K562 (cell line): ENCODE data around the gene BAMBI. TPM values are rescaled to one million over a fixed set of nuclear protein-coding genes. Genes with fewer than 3 reads are reported as not detected.
A peak's percentile ranks its signal among the peaks of the same experiment; 100 is the strongest.

Experiments
- CBFB ChIP-seq: sonication (generic); formaldehyde crosslinking; IDR thresholded peaks from 2 replicates; pipeline ENCODE4 v1.4.0; 2020; ENCODE audit warnings: mild to moderate bottlenecking, missing genetic modification reagents
- CCAR2 ChIP-seq: fragments of 200-400 bp; formaldehyde crosslinking; IDR thresholded peaks from 2 replicates; pipeline ENCODE4 v1.6.1; 2017; ENCODE audit warnings: mild to moderate bottlenecking, low read depth, low read length
- ELF1 ChIP-seq: fragments of 200-800 bp; sonication (Bioruptor generic); IDR thresholded peaks from 2 replicates; pipeline ENCODE4 v1.6.1; 2016; ENCODE audit warnings: missing genetic modification characterization, missing compliant biosample characterization
- HNRNPL ChIP-seq: fragments of 200-400 bp; formaldehyde crosslinking; IDR thresholded peaks from 2 replicates; pipeline ENCODE4 v1.6.1; 2017; ENCODE audit warnings: low read depth, mild to moderate bottlenecking, low read length
- HOXB6 ChIP-seq: fragments of 250-450 bp; sonication (Bioruptor Pico); IDR thresholded peaks from 2 replicates; pipeline ENCODE4 v1.5.1; 2022; ENCODE audit warnings: mild to moderate bottlenecking, borderline replicate concordance
- MED1 ChIP-seq: sonication (generic); formaldehyde crosslinking; IDR thresholded peaks from 2 replicates; pipeline ENCODE4 v1.8.1; 2023; ENCODE audit warnings: missing genetic modification reagents, borderline replicate concordance
- MEF2D ChIP-seq: conservative IDR thresholded peaks from 2 replicates; pipeline ENCODE4 v1.6.1; 2016; ENCODE audit warnings: low read depth, missing genetic modification characterization, missing compliant biosample characterization
- NCOA4 ChIP-seq: fragments of 450-650 bp; IDR thresholded peaks from 2 replicates; pipeline ENCODE4 v1.6.1; 2018; ENCODE audit warnings: mild to moderate bottlenecking; ENCODE audit not compliant: partially characterized antibody
- NR2C2 ChIP-seq, 2 experiments: fragments of 200-800 bp in 1 of 2; sonication (Bioruptor generic) in 1 of 2; sonication (generic) in 1 of 2; formaldehyde crosslinking in 1 of 2; IDR thresholded peaks; 2 replicates each; pipeline versions ENCODE4 v1.6.1 to v1.8.0; 2016 to 2022; ENCODE audit warnings: mild to moderate bottlenecking in 1 of 2, missing compliant biosample characterization in 1 of 2, missing genetic modification characterization in 1 of 2, missing genetic modification reagents in 1 of 2
- PCBP1 ChIP-seq: fragments of 200-400 bp; formaldehyde crosslinking; IDR thresholded peaks from 2 replicates; pipeline ENCODE4 v1.6.1; 2018; ENCODE audit warnings: mild to moderate bottlenecking, low read depth, low read length; ENCODE audit not compliant: poor library complexity, severe bottlenecking
- SIN3A ChIP-seq, 2 experiments: fragments of 150-350 bp in 1 of 2; IDR thresholded peaks; 2 replicates each; pipeline ENCODE4 v1.6.1; 2011 to 2016; ENCODE audit warnings: borderline replicate concordance in 2 of 2, low read depth in 2 of 2, low read length in 2 of 2, mild to moderate bottlenecking in 2 of 2, moderate library complexity in 2 of 2; ENCODE audit not compliant: control insufficient read depth in 1 of 2
- SMC3 ChIP-seq: conservative IDR thresholded peaks from 2 replicates; pipeline ENCODE4 v1.6.1; 2011; ENCODE audit warnings: low read depth, low read length, improper control_type of control experiment; ENCODE audit not compliant: insufficient read depth
- TEAD2 ChIP-seq: fragments of 450-650 bp; IDR thresholded peaks from 2 replicates; pipeline ENCODE4 v1.6.1; 2016; ENCODE audit warnings: missing genetic modification characterization, control low read depth, missing compliant biosample characterization
- ZKSCAN3 ChIP-seq: fragments of 250-450 bp; sonication (Bioruptor Pico); IDR thresholded peaks from 2 replicates; pipeline ENCODE4 v1.4.0; 2020
- ZNF212 ChIP-seq: fragments of 450-650 bp; formaldehyde crosslinking; IDR thresholded peaks from 2 replicates; pipeline ENCODE4 v1.4.0; 2020; ENCODE audit warnings: mild to moderate bottlenecking
- ZNF324 ChIP-seq: fragments of 250-450 bp; sonication (Bioruptor Pico); IDR thresholded peaks from 2 replicates; pipeline ENCODE4 v1.4.0; 2020; ENCODE audit warnings: mild to moderate bottlenecking
- ZNF57 ChIP-seq: fragments of 450-650 bp; formaldehyde crosslinking; IDR thresholded peaks from 2 replicates; pipeline ENCODE4 v1.4.0; 2020; ENCODE audit warnings: mild to moderate bottlenecking, moderate library complexity
- ZNF589 ChIP-seq: fragments of 200-800 bp; sonication (Bioruptor generic); IDR thresholded peaks from 2 replicates; pipeline ENCODE4 v1.6.1; 2016; ENCODE audit warnings: low read depth, missing genetic modification characterization, missing compliant biosample characterization
- ZNF76 ChIP-seq: fragments of 250-450 bp; sonication (Bioruptor Pico); IDR thresholded peaks from 2 replicates; pipeline ENCODE4 v1.4.0; 2020; ENCODE audit warnings: mild to moderate bottlenecking, moderate library complexity, borderline replicate concordance
- polyA plus RNA-seq, 8 experiments: library from polyadenylated mRNA; depleted of rRNA in 4 of 8; stranded (reverse) in 5 of 8; unstranded in 3 of 8; fragments of >200 nt; fragmentation: Nextera tagmentation in 2 of 8; fragmentation: Illumina TruSeq in 1 of 8; extraction: Ambion mirVana in 2 of 8; extraction: Trizol in 1 of 8; gene quantifications; 2 replicates each; pipeline versions ENCODE4 v1.2.1 to v1.2.3, GENCODE V29; 2011 to 2014; ENCODE audit warnings: inconsistent platforms in 1 of 8, missing spikeins in 1 of 8
- total RNA-seq, 7 experiments: library from RNA; depleted of rRNA in 6 of 7; stranded (reverse); fragments of >200 nt in 6 of 7; fragmentation: Illumina TruSeq in 2 of 7; extraction: Trizol in 2 of 7; gene quantifications; 2 replicates each; pipeline versions ENCODE4 v1.2.1 to v1.2.3, GENCODE V29; 2011 to 2021; ENCODE audit warnings: low replicate concordance in 1 of 7
- TF ChIP-seq, protein P1 (sequence below): sonication (generic); formaldehyde crosslinking; IDR thresholded peaks from 2 replicates; pipeline ENCODE4 v1.8.0; 2022; ENCODE audit warnings: missing genetic modification reagents, mild to moderate bottlenecking, moderate library complexity, borderline replicate concordance
- TF ChIP-seq, protein P2 (sequence below), 2 experiments: IDR thresholded peaks in 1 of 2; conservative IDR thresholded peaks in 1 of 2; 2 replicates each; pipeline ENCODE4 v1.6.1; 2016; ENCODE audit warnings: low read depth in 2 of 2, mild to moderate bottlenecking in 1 of 2, missing compliant biosample characterization in 1 of 2, missing genetic modification characterization in 1 of 2, moderate library complexity in 1 of 2
- TF ChIP-seq, protein P3 (sequence below): fragments of 250-450 bp; sonication (Bioruptor Pico); IDR thresholded peaks from 2 replicates; pipeline ENCODE4 v1.8.0; 2022; ENCODE audit warnings: inconsistent platforms, mild to moderate bottlenecking, moderate library complexity, borderline replicate concordance

Gene BAMBI
- total and polyA plus RNA-seq, 9 of the 15 experiments (the other 6 are each of a cell fraction or from before 2014, with no cell fraction given): 2.0 to 21.8 (median 13.5) TPM

DNA sequence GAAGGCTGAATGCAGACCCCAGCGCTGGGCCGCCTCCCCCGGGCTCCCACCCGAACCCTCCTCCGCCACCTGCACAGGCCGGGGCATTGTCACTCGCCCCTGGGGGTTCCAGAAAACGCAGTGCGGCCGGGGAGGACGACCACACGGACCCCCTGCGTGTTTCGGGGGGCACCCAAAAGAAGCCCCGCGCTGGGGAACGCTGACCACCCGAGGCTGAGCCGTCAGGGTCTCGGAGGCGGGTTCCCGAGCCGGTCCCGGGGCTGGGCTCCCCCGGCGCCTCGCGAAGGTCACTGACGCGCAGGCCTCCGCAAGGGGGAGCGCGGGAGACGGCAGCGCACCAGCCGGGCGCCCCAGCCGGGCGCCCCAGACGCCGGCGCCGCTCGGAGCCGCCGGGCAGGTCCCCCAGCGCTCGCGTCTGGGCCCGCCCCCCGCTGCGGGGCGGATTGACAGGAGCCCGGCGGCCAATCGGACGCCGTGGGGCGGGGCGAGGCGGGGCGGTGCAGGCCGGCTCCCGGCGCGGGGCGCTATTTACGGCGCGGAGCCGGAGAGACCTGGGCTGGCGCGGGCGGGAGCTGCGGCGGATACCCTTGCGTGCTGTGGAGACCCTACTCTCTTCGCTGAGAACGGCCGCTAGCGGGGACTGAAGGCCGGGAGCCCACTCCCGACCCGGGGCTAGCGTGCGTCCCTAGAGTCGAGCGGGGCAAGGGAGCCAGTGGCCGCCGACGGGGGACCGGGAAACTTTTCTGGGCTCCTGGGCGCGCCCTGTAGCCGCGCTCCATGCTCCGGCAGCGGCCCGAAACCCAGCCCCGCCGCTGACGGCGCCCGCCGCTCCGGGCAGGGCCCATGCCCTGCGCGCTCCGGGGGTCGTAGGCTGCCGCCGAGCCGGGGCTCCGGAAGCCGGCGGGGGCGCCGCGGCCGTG, at the start of gene BAMBI (continued):
- TF ChIP-seq HOXB6 (CRISPR knock-in tag) (no peak), MEF2D (tag) (no peak), CCAR2 (no peak), ZNF57 (CRISPR knock-in tag) (no peak), MED1 (no peak), NR2C2 (CRISPR knock-in tag; IDR thresholded peaks at IDR 0.05) (no peak), NR2C2 (tag; IDR thresholded peaks at IDR 0.05) (no peak), SIN3A (IDR thresholded peaks at IDR 0.05; ENCODE audit: borderline replicate concordance in 2 of 2, control insufficient read depth in 1 of 2, low read depth in 2 of 2, low read length in 2 of 2) (peak in 1 of 2 experiments; percentile 39; a peak in 1 of 4 replicates), ZNF76 (no peak), HNRNPL (no peak; the same call in 1 of the 2 replicates), NCOA4 (no peak), ZNF589 (no peak), ZNF212 (CRISPR knock-in tag) (no peak), ELF1 (tag) (no peak), PCBP1 (no peak), TEAD2 (tag) (no peak), CBFB (CRISPR knock-in tag) (no peak), ZKSCAN3 (no peak), SMC3 (peak; percentile 77), ZNF324 (CRISPR knock-in tag) (no peak)
- TF ChIP-seq, protein P1, sequence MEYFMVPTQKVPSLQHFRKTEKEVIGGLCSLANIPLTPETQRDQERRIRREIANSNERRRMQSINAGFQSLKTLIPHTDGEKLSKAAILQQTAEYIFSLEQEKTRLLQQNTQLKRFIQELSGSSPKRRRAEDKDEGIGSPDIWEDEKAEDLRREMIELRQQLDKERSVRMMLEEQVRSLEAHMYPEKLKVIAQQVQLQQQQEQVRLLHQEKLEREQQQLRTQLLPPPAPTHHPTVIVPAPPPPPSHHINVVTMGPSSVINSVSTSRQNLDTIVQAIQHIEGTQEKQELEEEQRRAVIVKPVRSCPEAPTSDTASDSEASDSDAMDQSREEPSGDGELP (CRISPR knock-in tag): no peak
- TF ChIP-seq, protein P2, sequence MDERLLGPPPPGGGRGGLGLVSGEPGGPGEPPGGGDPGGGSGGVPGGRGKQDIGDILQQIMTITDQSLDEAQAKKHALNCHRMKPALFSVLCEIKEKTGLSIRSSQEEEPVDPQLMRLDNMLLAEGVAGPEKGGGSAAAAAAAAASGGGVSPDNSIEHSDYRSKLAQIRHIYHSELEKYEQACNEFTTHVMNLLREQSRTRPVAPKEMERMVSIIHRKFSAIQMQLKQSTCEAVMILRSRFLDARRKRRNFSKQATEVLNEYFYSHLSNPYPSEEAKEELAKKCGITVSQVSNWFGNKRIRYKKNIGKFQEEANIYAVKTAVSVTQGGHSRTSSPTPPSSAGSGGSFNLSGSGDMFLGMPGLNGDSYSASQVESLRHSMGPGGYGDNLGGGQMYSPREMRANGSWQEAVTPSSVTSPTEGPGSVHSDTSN (CRISPR knock-in tag; IDR thresholded peaks at IDR 0.05; ENCODE audit: low read depth): peak; percentile 46
- TF ChIP-seq, protein P2 (tag; conservative IDR thresholded peaks at IDR 0.05; ENCODE audit: low read depth): no peak
- TF ChIP-seq, protein P3, sequence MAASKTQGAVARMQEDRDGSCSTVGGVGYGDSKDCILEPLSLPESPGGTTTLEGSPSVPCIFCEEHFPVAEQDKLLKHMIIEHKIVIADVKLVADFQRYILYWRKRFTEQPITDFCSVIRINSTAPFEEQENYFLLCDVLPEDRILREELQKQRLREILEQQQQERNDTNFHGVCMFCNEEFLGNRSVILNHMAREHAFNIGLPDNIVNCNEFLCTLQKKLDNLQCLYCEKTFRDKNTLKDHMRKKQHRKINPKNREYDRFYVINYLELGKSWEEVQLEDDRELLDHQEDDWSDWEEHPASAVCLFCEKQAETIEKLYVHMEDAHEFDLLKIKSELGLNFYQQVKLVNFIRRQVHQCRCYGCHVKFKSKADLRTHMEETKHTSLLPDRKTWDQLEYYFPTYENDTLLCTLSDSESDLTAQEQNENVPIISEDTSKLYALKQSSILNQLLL: no peak
